ENCODE measurements around the gene C19orf81. TPM values are rescaled to one million over a fixed set of nuclear protein-coding genes. Genes with fewer than 3 reads are reported as not detected.

The C19orf81 gene
- total RNA-seq, 4 donors from 2014 or later: not detected

- Histone ChIP-seq H3K4me3 (no peak overlapping the region), H3K4me1 (no peaks in the 10 kb centered on the region), H3K9me3 (no peaks in the 10 kb centered on the region), H3K27ac (no peak overlapping the region), H3K27me3 (no peaks in the 10 kb centered on the region), H3K36me3 (no peaks in the 10 kb centered on the region)
- no peak for DNase-seq
- TF ChIP-seq CTCF (IDR thresholded peaks at IDR 0.05) (no peak), POLR2A (IDR thresholded peaks at IDR 0.05) (no peak)
Measured at GRCh38 chr19:50701367-50701985, 52.2 kb downstream of the C19orf81 start.

GRCh38 chr19:50702158-50702870 lies 53.1 kb downstream of the C19orf81 start:
- H3K27me3 ChIP-seq: no peaks in the 10 kb centered on the region
- H3K4me3 ChIP-seq: no peak overlapping the region
- no peak overlapping the region for H3K27ac ChIP-seq
- H3K36me3 ChIP-seq: no peaks in the 10 kb centered on the region
- TF ChIP-seq POLR2A (IDR thresholded peaks at IDR 0.05): no peak
- no peak for TF ChIP-seq CTCF (IDR thresholded peaks at IDR 0.05)
- H3K9me3 ChIP-seq: no peaks in the 10 kb centered on the region
- H3K4me1 ChIP-seq: no peaks in the 10 kb centered on the region
- no peak for DNase-seq

- H3K27me3 ChIP-seq: no peaks in the 10 kb centered on the region
- TF ChIP-seq POLR2A (IDR thresholded peaks at IDR 0.05) (no peak), CTCF (IDR thresholded peaks at IDR 0.05) (no peak)
- no peak overlapping the region for H3K4me3 ChIP-seq
- no peak for DNase-seq
- H3K9me3 ChIP-seq: no peaks in the 10 kb centered on the region
- H3K27ac ChIP-seq: no peak overlapping the region
- H3K36me3 ChIP-seq: no peaks in the 10 kb centered on the region
- H3K4me1 ChIP-seq: no peaks in the 10 kb centered on the region
Measured at GRCh38 chr19:50702871-50703829, 53.9 kb downstream of the C19orf81 start.

GRCh38 chr19:50703915-50704796 lies 54.9 kb downstream of the C19orf81 start:
- Histone ChIP-seq H3K9me3 (no peaks in the 10 kb centered on the region), H3K4me1 (no peaks in the 10 kb centered on the region), H3K4me3 (no peak overlapping the region), H3K27ac (no peak overlapping the region), H3K27me3 (no peaks in the 10 kb centered on the region), H3K36me3 (no peaks in the 10 kb centered on the region)
- DNase-seq: no peak
- TF ChIP-seq CTCF (IDR thresholded peaks at IDR 0.05) (no peak), POLR2A (IDR thresholded peaks at IDR 0.05) (no peak)

Measured in Peyer's patch (tissue), 4 donors.